Right forelimb (tissue), 1 donor: Measurements from ENCODE around the gene RPAP2.

Experiments
- DNase-seq: peaks from one replicate; pipeline ENCODE4 v3.0.0-alpha.2; 2018

RPAP2 gene

DNA sequence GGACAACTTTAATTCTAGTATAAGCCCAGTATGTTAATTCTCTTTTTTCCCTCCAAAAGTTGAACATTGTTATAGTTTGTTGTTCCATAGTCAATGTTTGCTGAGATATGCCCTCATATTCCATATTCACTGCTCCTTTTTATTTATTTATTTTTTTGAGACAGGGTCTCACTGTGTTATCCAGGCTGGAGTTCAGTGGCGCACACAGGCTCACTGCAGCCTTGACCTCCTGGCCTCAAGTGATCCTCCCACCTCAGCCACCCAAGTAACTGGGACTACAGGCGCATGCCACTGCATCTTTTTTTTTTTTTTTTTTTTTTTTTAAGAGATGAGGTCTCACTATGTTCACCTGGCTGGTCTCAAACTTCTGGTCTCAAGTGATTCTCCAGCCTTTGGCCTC lies 149.1 kb downstream of the RPAP2 start:
- no peak for DNase-seq
